ENCODE measurements around the gene BCAS3.
"Not testable (repeated sequence)": the region's sequence is repeated elsewhere in the genome, so short reads cannot be mapped to it uniquely, and the experiment has no call there.

Gene BCAS3

DNA sequence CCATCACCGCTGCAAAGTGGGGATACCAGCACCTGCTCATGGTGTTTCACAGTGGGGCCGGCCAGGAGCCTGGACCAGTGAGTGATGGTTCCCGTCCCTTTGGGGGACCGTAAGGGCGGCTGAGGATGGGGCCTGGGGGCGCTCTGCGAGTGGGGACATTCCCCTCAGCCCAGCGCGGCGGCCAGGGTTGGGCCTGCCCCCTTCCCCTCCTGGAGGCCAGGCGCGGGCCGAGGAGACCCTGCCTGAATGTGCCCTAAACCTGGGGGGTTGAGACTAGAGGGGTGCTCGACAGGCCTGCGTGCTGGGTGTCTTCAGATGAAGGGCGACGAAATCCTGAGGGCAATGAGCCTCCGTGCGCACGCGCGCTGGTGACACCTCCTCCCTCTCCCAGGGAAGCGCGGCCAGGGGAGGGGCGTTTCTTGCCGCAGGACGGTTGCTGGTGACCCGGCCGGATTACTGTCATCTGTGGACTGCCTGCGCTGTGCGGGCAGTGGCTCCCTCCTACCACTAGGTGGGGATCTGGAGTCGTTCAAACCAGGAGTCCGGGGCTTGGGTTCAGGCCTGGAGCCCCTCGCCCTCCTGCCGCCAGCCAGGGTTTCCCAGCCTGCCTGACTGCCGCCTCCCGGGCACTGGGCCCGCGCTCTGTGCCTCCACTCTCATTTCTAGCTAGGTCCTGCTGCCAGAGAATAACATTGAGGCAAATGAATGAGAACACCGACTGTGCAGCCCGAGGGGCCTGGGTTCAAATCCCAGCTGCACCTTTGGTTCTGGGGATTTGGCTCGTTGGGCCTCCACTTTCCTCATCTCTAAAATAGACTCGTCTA lies 739.1 kb downstream of the BCAS3 start:
- peak; percentile 74 for DNase-seq

GRCh38 chr17:61418449-61418848 lies 740.8 kb downstream of the BCAS3 start:
- no peak for DNase-seq

DNA sequence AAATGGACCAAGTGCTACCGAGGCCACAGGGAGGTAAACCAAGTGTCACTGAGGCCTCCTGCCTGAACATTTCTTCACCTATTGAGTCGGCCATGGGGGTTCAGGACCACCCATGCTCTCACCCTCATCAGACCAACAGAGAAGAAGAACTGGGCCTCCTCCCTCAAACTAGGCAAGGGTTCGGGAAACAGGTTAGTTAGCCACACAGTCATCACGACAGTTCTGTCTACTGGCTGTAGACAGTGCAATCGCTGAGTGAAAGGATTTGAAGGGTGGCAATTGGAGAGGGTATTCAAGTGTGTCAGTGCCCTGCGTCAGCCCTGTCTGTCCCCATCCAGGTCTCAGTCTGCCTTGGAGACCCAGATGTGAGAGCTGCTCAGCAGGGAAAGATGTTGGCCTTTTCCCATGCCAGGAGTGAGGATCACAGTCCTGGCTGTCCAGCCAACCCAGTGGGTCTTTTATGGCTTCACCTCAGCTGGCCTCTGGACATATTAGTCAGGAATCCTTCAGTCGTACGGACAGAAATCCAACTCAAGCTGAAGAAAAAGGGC lies 741.9 kb downstream of the BCAS3 start:
- DNase-seq, result no peak

- no peak for DNase-seq
These were observed 742.4 kb downstream of the BCAS3 start for GRCh38 chr17:61420052-61420451.

DNA sequence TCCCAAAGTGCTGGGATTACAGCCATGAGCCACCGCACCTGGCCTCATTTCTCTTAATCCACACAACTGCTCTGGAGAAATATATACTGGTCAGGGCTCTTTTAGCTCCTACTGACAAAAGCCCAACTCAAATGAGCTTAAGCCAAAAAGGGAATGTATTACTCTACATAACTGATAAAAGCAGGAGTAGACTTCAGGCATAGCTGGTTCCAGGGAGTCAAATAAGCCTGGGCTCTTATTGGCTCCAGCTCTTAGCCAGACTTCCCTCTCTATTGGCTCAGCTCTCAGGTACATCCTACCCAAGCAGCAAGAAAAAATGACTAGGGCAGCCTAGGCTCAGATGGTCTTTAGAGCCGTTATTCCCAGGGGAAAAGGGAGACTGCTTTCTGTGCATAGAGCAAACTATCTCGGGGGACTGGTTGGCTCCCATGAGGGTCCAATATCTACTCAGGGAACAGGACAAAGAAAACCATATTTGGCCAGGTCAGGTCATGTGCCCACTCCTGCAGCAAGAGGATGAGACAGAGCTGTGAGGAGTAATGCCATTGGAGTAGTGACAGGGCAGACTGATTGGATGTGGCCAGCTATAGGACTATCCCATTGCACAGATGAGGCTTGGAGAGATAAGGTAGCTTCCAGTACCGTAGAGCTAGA lies 743.2 kb downstream of the BCAS3 start:
- no peak for DNase-seq

- no peak for DNase-seq
These were observed 743.8 kb downstream of the BCAS3 start for GRCh38 chr17:61421460-61421859.

DNA sequence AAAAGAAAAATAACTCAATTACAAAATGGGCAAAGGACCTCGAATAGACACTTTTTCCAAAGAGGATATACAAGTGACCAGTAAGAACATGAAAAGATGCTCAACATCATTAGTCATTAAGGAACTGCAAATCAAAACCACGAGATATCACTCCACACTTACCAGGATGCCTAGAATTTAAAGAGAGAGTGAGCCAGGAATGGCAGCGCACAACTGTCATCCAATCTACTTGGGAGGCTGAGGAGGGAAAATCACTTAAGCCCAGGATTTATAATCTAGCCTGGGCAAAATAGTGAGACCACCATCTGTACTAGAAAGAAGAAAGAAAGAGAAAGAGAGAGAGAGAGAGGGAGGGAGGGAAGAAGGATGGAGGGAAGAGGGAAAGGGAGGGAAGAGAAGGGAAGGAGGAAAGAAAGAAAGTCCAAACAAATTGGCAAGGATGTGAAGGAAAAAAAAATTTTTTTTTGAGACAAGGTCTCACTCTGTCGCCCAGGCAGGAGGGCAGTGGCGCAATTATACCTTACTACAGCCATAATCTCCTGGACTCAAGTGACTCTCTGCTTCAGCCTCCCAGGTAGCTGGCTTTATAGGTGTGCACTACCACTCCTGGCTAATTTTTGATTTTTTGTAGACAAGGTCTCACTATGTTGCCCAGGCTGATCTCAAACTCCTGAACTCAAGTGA lies 744.6 kb downstream of the BCAS3 start:
- no peak for DNase-seq

DNA sequence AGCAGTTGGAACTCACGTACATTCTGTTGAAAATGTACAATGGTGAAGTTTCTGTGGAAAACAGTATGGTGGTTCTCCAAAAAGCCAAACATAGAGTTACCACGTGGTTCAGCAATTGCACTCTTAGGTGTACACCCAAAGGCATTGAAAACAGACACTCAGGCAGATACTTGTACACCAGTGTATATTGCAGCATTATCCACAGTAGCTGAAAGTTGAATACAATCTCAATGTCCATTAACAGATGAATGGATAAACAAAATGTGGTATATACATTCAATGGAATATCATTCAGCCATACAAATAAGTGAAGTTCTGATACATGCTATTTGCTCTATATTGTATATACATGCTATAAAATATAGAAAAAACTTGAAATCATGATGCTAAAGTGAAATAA lies 745.2 kb downstream of the BCAS3 start:
- DNase-seq, result no peak

- no peak for DNase-seq
These were observed 746.5 kb downstream of the BCAS3 start for GRCh38 chr17:61423967-61424649.

DNA sequence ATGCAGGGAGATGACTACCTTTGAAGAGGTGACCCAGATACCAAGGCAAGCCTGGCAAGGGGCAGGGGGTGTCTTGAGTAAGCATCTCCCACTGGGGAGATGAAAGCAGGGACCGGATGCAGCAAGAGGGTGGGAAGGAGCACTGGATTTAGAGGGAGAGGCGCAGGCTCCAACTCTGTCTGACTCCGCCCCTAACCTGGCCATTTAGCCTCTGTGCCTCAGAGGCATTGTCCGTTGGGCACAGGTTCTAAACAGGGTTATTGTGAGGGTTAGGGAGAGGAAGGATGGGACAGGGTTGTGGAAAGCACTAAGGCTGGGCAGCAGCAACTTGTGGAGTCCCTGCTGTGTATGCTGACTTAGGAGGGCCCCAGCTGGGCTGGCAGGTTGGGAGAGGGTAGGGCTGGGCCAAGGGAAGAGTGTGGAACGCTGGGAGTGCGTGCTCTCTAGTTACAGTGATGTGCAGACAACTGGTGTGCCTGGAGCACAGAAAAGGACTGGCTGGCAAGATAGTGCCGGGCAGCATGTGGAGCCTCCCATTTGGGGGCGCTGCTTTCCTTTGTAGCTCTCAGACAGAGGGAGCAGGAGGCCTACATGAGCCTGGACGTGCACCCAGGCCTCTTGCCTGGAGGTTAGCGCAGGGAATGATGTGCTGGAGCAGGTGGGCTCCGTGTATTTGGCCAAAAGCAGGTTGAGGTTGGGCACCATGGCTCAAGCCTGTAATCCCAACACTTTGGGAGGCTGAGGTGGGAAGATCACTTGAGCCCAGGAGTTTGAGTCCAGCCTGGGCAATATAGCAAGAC lies 748.2 kb downstream of the BCAS3 start:
- no peak for DNase-seq

GRCh38 chr17:61426482-61427304 lies 749.0 kb downstream of the BCAS3 start:
- peak; percentile 73 for DNase-seq

DNA sequence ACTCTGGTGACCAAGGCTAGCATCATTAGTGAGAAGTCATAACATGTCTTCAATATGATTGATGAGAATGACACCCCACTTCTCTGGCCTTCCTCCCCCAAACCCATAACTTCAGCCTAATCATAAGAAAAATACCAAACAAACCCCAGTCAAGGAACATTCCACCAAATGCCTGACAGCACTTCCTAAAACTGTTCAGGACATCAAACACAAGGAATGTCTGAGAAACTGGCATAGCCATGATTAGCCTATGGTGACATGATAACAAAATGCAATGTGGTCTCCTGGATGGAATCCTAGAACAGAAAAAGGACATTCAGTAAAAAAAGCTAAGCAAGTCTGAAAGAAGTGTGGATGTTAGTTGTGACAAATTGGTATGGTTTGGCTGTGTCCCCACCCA lies 749.9 kb downstream of the BCAS3 start:
- DNase-seq, result no peak

DNA sequence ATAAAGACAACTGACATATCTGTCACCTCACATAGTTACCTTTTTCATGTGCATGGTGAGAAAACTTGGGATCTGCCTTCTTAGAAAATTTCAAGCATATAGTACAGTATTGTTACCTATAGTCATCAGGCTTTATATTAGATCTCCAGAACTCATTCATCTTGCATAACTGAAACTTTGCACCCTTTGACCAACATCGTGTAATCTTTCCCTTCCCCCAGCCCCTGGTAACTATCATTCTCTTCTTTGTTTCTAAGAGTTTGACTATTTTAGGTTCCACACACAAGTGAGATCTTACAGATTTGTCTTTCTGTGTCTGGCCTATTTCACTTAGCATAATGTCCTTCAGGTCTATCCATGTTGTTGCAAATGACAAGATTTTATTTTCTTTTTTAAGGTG lies 751.6 kb downstream of the BCAS3 start:
- DNase-seq, result no peak

- not testable (repeated sequence) for DNase-seq
These were observed 752.2 kb downstream of the BCAS3 start for GRCh38 chr17:61429831-61430230.

- peak; percentile 56 for DNase-seq
These were observed 754.1 kb downstream of the BCAS3 start for GRCh38 chr17:61431594-61432311.

DNA sequence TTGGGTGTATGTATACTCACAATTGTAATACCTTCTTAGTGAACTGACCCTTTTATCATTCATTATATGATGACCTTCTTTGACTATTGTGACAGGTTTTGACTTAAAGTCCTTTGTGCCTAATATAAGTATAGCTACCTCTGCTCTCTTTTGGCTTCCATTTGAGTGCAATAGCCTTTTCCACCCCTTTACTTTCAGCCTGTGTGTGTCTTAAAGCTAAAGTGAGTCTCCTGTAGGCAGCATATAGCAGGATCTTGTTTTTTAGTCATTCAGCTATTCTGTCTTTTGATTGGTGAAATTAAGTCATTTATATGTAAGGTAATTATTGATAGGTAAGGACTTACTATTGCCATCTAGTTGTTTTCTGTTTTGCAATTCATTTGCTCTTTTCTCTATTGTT lies 758.6 kb downstream of the BCAS3 start:
- DNase-seq, result no peak

- no peak for DNase-seq
These were observed 759.5 kb downstream of the BCAS3 start for GRCh38 chr17:61436995-61437704.

DNA sequence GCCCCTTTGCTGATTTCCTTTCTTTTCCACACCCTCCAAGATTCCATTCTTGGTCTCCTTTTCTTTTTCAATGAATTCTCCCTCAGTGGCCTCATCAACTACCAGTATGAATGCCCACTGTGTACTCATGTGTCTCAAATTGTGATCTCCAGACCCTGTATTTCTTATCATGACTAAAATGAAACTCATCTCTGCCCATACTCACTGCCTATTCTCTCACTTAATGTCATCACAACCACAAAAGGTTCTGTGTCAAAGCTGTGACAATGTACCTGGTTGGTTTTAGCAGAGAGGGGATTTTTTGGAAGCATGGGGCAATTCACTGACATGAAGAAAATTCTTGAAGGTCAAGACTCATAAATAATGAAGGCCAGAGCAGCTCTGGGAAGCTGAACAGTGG lies 763.0 kb downstream of the BCAS3 start:
- DNase-seq, result no peak

DNA sequence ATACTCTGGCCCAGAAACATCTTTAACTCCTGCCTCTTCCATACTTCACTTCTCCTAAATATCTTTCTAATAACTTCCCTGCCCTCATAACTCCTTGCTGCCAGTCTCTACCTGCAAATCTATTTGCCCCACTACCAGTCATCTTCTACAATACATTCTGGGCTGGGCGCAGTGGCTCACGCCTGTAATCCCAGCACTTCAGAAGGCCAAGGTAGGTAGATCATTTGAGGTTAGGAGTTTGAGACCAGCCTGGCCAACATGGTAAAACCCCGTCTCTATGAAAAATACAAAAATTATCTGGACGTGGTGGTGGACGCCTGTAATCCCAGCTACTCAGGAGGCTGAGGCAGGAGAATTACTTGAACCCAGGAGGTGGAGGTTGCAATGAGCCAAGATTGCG lies 763.9 kb downstream of the BCAS3 start:
- not testable (repeated sequence) for DNase-seq

Data from fibroblast of skin of right quadriceps (primary cell).